DND-41 (cell line): ENCODE data around the gene TSPAN17.

Source experiments
- EZH2 ChIP-seq: IDR thresholded peaks from 3 replicates; pipeline ENCODE4 v1.6.1; 2012; ENCODE audit warnings: borderline replicate concordance, low read depth, mild to moderate bottlenecking, moderate library complexity, low read length, inconsistent platforms; ENCODE audit not compliant: severe bottlenecking
- TF ChIP-seq, protein P1 (sequence below): IDR thresholded peaks from 2 replicates; pipeline ENCODE4 v1.5.1; 2012; ENCODE audit warnings: borderline replicate concordance, low read length, moderate library complexity, mild to moderate bottlenecking; ENCODE audit not compliant: poor library complexity, severe bottlenecking; ENCODE audit errors: extremely low read depth

DNA sequence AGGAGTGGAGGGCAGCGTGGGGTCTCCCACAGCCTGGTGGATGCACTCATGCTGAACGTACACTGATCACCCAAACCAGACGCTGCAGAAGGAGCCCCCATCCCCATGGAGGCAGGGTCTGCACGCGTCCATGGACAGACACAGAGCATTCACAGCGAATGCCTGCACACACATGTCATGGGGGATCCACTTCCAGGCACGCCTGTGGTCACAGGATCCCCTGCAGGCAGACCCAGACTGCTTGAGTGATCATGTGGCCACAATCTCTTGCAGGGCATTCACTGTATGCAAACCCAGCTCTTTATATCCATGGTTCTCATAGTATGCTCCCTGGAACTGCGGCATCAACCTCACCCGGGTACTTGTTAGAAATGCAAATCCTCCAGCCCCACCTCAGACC, 22.3 kb upstream of the TSPAN17 start:
- TF ChIP-seq, protein P1, sequence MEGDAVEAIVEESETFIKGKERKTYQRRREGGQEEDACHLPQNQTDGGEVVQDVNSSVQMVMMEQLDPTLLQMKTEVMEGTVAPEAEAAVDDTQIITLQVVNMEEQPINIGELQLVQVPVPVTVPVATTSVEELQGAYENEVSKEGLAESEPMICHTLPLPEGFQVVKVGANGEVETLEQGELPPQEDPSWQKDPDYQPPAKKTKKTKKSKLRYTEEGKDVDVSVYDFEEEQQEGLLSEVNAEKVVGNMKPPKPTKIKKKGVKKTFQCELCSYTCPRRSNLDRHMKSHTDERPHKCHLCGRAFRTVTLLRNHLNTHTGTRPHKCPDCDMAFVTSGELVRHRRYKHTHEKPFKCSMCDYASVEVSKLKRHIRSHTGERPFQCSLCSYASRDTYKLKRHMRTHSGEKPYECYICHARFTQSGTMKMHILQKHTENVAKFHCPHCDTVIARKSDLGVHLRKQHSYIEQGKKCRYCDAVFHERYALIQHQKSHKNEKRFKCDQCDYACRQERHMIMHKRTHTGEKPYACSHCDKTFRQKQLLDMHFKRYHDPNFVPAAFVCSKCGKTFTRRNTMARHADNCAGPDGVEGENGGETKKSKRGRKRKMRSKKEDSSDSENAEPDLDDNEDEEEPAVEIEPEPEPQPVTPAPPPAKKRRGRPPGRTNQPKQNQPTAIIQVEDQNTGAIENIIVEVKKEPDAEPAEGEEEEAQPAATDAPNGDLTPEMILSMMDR = no peak
- no peak for TF ChIP-seq EZH2
